HEK293 (cell line): ENCODE measurements around the gene ACOX2.

Source experiments
- CTCF ChIP-seq: fragments of 450-650 bp; formaldehyde crosslinking; IDR thresholded peaks from 2 replicates; pipeline ENCODE4 v1.5.1; 2016; ENCODE audit warnings: missing biosample characterization, missing genetic modification characterization
- OVOL3 ChIP-seq: fragments of 450-650 bp; formaldehyde crosslinking; IDR thresholded peaks from 2 replicates; pipeline ENCODE4 v1.5.1; 2016; ENCODE audit warnings: missing biosample characterization, missing genetic modification characterization
- PRDM1 ChIP-seq: fragments of 450-650 bp; formaldehyde crosslinking; IDR thresholded peaks from 2 replicates; pipeline ENCODE4; 2016; ENCODE audit warnings: missing biosample characterization, missing genetic modification characterization
- REST ChIP-seq: fragments of 450-650 bp; formaldehyde crosslinking; IDR thresholded peaks from 2 replicates; pipeline ENCODE4 v1.5.1; 2016; ENCODE audit warnings: missing biosample characterization, missing genetic modification characterization
- SALL2 ChIP-seq: fragments of 450-650 bp; formaldehyde crosslinking; IDR thresholded peaks from 2 replicates; pipeline ENCODE4 v1.5.0; 2017; ENCODE audit warnings: missing biosample characterization, mild to moderate bottlenecking, missing genetic modification characterization, borderline replicate concordance
- SETDB1 ChIP-seq: IDR thresholded peaks from one replicate; pipeline ENCODE4 v1.6.1; 2017; ENCODE audit warnings: mild to moderate bottlenecking, low read length, moderate library complexity, mixed read lengths; ENCODE audit not compliant: insufficient read length
- ZBTB11 ChIP-seq: fragments of 450-650 bp; formaldehyde crosslinking; conservative IDR thresholded peaks from 2 replicates; pipeline ENCODE4 v1.5.1; 2016; ENCODE audit warnings: low read depth, missing biosample characterization, missing genetic modification characterization
- ZBTB7A ChIP-seq: fragments of 450-650 bp; formaldehyde crosslinking; IDR thresholded peaks from 2 replicates; pipeline ENCODE4 v1.5.1; 2016; ENCODE audit warnings: low read depth, missing biosample characterization, missing genetic modification characterization

- TF ChIP-seq ZBTB7A (tag by site-specific recombination) (no peak), SALL2 (tag by site-specific recombination) (no peak), CTCF (no peak), OVOL3 (tag by site-specific recombination) (no peak), SETDB1 (no peak), REST (no peak), PRDM1 (tag by site-specific recombination) (no peak), ZBTB11 (tag by site-specific recombination) (no peak)
These were observed 43.9 kb upstream of the ACOX2 start for GRCh38 chr3:58580826-58581327.
